HG03025 (cell line): Measurements from ENCODE around the gene PRDM15.

Experiments used
- ATAC-seq: cut with Tn5 transposase; IDR thresholded peaks from one replicate; pipeline ENCODE4 v1.9.1; 2021; ENCODE audit warnings: mild to moderate bottlenecking, moderate library complexity; ENCODE audit not compliant: unreplicated experiment, low FRiP score

PRDM15 gene

GRCh38 chr21:41767606-41768436 lies 111.3 kb downstream of the PRDM15 start:
- no peak for ATAC-seq

- ATAC-seq, result no peak
Observed at GRCh38 chr21:41766883-41767605, 112.1 kb downstream of the PRDM15 start, which contains the start of gene RIPK4. TSS of gene RIPK4 (minus strand) at chr21:41767052. CDS start at chr21:41767041, 11 bp downstream.

- ATAC-seq, result no peak
Observed at GRCh38 chr21:41765973-41766882, 112.9 kb downstream of the PRDM15 start.

GRCh38 chr21:41765420-41765821 lies 113.7 kb downstream of the PRDM15 start:
- no peak for ATAC-seq

GRCh38 chr21:41764558-41765419 lies 114.4 kb downstream of the PRDM15 start:
- ATAC-seq, result no peak

GRCh38 chr21:41763996-41764395 lies 115.1 kb downstream of the PRDM15 start:
- ATAC-seq, result no peak

- no peak for ATAC-seq
Observed at GRCh38 chr21:41763398-41763931, 115.7 kb downstream of the PRDM15 start.

GRCh38 chr21:41762753-41763152 lies 116.4 kb downstream of the PRDM15 start:
- no peak for ATAC-seq

GRCh38 chr21:41761934-41762635 lies 117.1 kb downstream of the PRDM15 start:
- no peak for ATAC-seq

GRCh38 chr21:41761211-41761933 lies 117.8 kb downstream of the PRDM15 start:
- ATAC-seq, result no peak

- ATAC-seq, result no peak
Observed at GRCh38 chr21:41760411-41760810, 118.7 kb downstream of the PRDM15 start.

- no peak for ATAC-seq
Observed at GRCh38 chr21:41759926-41760325, 119.2 kb downstream of the PRDM15 start.

GRCh38 chr21:41759214-41759840 lies 119.8 kb downstream of the PRDM15 start:
- no peak for ATAC-seq

GRCh38 chr21:41758550-41758949 lies 120.6 kb downstream of the PRDM15 start:
- no peak for ATAC-seq

GRCh38 chr21:41755934-41756773 lies 123.0 kb downstream of the PRDM15 start:
- no peak for ATAC-seq

GRCh38 chr21:41755258-41755933 lies 123.7 kb downstream of the PRDM15 start:
- no peak for ATAC-seq
